OCI-LY3 (cell line): ENCODE data around the gene GRB14.

Experiments
- EZH2phosphoT487 ChIP-seq: fragments of 200-600 bp; shearing (Covaris generic); IDR thresholded peaks from 2 replicates; pipeline ENCODE4 v1.6.1; 2018; ENCODE audit warnings: antibody characterized with exemption, mixed run types, low read depth
- TF ChIP-seq, protein P1 (sequence below): fragments of 200-600, 300-600 bp; sonication (generic); IDR thresholded peaks from 2 replicates; pipeline ENCODE4 v1.5.1; 2014; ENCODE audit warnings: antibody characterized with exemption, low read length, low read depth

DNA sequence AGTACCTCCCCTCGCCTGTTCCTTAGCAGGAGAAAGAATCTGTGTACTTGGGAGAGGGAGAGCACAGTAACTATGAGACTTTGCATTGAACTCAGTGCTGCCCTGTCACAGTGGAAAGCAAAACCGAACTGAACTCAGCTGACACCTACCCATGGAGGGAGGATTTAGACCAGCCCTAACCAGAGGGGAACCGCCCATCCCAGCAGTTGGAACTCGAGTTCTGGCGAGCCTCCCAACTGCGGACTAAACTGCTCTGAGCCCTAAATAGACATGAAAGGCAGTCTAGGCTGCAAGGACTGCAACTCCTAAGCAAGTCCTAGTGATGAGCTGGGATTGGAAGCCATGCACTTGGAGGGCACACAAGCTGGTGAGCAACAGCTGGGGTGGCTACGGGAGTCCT is 110.4 kb downstream of the GRB14 start:
- TF ChIP-seq, protein P1, sequence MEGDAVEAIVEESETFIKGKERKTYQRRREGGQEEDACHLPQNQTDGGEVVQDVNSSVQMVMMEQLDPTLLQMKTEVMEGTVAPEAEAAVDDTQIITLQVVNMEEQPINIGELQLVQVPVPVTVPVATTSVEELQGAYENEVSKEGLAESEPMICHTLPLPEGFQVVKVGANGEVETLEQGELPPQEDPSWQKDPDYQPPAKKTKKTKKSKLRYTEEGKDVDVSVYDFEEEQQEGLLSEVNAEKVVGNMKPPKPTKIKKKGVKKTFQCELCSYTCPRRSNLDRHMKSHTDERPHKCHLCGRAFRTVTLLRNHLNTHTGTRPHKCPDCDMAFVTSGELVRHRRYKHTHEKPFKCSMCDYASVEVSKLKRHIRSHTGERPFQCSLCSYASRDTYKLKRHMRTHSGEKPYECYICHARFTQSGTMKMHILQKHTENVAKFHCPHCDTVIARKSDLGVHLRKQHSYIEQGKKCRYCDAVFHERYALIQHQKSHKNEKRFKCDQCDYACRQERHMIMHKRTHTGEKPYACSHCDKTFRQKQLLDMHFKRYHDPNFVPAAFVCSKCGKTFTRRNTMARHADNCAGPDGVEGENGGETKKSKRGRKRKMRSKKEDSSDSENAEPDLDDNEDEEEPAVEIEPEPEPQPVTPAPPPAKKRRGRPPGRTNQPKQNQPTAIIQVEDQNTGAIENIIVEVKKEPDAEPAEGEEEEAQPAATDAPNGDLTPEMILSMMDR = no peak
- TF ChIP-seq EZH2phosphoT487 = no peak
